ENCODE data around the gene IKBKG.
A peak's percentile ranks its signal among the peaks of the same experiment; 100 is the strongest.

The IKBKG gene

DNA sequence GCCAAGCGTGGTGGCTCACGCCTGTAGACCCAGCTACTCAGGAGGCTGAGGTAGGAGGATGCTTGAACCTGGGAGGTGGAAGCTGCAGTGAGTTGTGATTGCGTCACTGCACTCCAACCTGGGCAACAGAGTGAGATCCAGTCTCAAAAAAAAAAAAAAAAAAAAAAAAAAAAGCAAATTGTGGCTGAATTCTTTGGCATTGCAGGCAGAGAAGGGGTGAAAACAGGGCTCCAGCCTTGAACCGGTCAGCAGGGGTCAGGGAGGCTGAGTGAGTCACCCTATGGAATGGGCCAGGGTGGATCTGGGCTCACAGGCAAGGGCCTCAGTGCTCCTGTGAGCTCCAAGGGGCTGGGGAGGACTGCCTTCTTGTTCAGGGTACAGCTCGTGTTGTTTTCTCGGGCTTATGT, 18.2 kb upstream of the IKBKG start:
- CTCF ChIA-PET = no interaction called here
- H3K4me3 ChIP-seq (ENCODE audit: low read depth, low read length) = no peak overlapping the region

DNA sequence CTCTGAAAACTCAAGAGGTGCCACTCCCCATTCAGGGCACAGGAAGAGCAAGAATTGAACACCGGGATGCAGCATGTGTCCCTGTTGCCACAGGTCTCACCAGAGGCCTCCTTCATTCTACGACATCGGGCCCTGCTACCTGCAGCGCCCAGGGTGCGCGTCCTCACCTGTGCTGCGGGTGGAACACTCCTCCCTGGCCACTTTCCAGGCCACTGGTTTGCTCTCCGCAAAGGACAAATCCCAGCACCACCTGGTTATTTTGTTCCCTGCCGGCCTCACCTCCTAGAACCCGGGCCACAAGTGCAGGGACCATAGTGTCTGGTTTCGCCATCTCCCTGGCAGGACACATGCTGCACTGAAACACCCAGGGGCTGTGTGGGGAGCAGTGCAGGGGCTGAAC, 17.1 kb upstream of the IKBKG start:
- ChIA-PET POLR2A (interaction anchor here (1.3 kb wide), 1 partner anchor 133 kb away, joined by 3 read pairs; no protein-coding TSS in a partner anchor), CTCF (interaction anchor here (0.6 kb wide), 1 partner anchor 236 kb away, joined by 4 read pairs; the partner anchor contains the start of gene TEX28)
- Histone ChIP-seq H3K27ac (ENCODE audit: extremely low read depth, low read depth, low read length) (no peak overlapping the region), H3K36me3 (ENCODE audit: control insufficient read depth in 2 of 2, insufficient read depth in 1 of 2, low read length in 2 of 2) (peaks cover 0 to 42% of the 10 kb centered on the region in 2 experiments; a peak in 1 of 3 replicates), H3K4me3 (ENCODE audit: low read depth, low read length) (no peak overlapping the region), H3K4me1 (ENCODE audit: control insufficient read depth, insufficient read depth, low read length) (0 out of 2 replicates have a peak, but pooled peaks cover 2% of the 10 kb centered on the region), H3K9me3 (ENCODE audit: control insufficient read depth, insufficient read depth, low read depth, low read length) (no peaks in the 10 kb centered on the region)
- TF ChIP-seq ZNF623 (tag by site-specific recombination; IDR thresholded peaks at IDR 0.05) (no peak), ZNF10 (tag by site-specific recombination; IDR thresholded peaks at IDR 0.05) (no peak), ZNF473 (tag by site-specific recombination; IDR thresholded peaks at IDR 0.05) (no peak), GLI2 (tag by site-specific recombination; IDR thresholded peaks at IDR 0.05; ENCODE audit: borderline replicate concordance, low read depth) (no peak), ZBTB7A (tag by site-specific recombination; IDR thresholded peaks at IDR 0.05; ENCODE audit: low read depth) (no peak), OVOL3 (tag by site-specific recombination; IDR thresholded peaks at IDR 0.05) (no peak), KLF1 (tag by site-specific recombination; IDR thresholded peaks at IDR 0.05) (no peak), ZNF626 (tag by site-specific recombination; IDR thresholded peaks at IDR 0.05) (no peak), ZNF211 (tag by site-specific recombination; IDR thresholded peaks at IDR 0.05; ENCODE audit: low read depth) (no peak), GFI1B (tag by site-specific recombination; IDR thresholded peaks at IDR 0.05) (no peak), ZFHX2 (tag by site-specific recombination; conservative IDR thresholded peaks at IDR 0.05) (no peak), ZFP41 (tag by site-specific recombination; IDR thresholded peaks at IDR 0.05; ENCODE audit: borderline replicate concordance) (no peak), ZNF311 (tag by site-specific recombination; IDR thresholded peaks at IDR 0.05; ENCODE audit: borderline replicate concordance) (no peak), ZBTB20 (tag by site-specific recombination; IDR thresholded peaks at IDR 0.05) (no peak), HOXA7 (CRISPR knock-in tag; IDR thresholded peaks at IDR 0.05; ENCODE audit: borderline replicate concordance) (no peak), ZNF658 (tag by site-specific recombination; IDR thresholded peaks at IDR 0.05) (no peak)
- TF ChIP-seq, protein P1, sequence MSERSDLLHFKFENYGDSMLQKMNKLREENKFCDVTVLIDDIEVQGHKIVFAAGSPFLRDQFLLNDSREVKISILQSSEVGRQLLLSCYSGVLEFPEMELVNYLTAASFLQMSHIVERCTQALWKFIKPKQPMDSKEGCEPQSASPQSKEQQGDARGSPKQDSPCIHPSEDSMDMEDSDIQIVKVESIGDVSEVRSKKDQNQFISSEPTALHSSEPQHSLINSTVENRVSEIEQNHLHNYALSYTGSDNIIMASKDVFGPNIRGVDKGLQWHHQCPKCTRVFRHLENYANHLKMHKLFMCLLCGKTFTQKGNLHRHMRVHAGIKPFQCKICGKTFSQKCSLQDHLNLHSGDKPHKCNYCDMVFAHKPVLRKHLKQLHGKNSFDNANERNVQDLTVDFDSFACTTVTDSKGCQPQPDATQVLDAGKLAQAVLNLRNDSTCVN (tag by site-specific recombination; optimal IDR thresholded peaks at IDR 0.05) = no peak
- TF ChIP-seq, protein P2, sequence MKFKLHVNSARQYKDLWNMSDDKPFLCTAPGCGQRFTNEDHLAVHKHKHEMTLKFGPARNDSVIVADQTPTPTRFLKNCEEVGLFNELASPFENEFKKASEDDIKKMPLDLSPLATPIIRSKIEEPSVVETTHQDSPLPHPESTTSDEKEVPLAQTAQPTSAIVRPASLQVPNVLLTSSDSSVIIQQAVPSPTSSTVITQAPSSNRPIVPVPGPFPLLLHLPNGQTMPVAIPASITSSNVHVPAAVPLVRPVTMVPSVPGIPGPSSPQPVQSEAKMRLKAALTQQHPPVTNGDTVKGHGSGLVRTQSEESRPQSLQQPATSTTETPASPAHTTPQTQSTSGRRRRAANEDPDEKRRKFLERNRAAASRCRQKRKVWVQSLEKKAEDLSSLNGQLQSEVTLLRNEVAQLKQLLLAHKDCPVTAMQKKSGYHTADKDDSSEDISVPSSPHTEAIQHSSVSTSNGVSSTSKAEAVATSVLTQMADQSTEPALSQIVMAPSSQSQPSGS (tag by site-specific recombination; IDR thresholded peaks at IDR 0.05; ENCODE audit: low read depth) = no peak
- TF ChIP-seq, protein P3, sequence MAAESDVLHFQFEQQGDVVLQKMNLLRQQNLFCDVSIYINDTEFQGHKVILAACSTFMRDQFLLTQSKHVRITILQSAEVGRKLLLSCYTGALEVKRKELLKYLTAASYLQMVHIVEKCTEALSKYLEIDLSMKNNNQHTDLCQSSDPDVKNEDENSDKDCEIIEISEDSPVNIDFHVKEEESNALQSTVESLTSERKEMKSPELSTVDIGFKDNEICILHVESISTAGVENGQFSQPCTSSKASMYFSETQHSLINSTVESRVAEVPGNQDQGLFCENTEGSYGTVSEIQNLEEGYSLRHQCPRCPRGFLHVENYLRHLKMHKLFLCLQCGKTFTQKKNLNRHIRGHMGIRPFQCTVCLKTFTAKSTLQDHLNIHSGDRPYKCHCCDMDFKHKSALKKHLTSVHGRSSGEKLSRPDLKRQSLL (tag by site-specific recombination; IDR thresholded peaks at IDR 0.05) = no peak
- TF ChIP-seq, protein P4, sequence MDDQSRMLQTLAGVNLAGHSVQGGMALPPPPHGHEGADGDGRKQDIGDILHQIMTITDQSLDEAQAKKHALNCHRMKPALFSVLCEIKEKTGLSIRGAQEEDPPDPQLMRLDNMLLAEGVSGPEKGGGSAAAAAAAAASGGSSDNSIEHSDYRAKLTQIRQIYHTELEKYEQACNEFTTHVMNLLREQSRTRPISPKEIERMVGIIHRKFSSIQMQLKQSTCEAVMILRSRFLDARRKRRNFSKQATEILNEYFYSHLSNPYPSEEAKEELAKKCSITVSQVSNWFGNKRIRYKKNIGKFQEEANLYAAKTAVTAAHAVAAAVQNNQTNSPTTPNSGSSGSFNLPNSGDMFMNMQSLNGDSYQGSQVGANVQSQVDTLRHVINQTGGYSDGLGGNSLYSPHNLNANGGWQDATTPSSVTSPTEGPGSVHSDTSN (CRISPR knock-in tag; IDR thresholded peaks at IDR 0.05) = no peak

More for the DNA sequence above, 18.2 kb upstream of the IKBKG start:
- TF ChIP-seq ZNF433 (tag by site-specific recombination; IDR thresholded peaks at IDR 0.05; ENCODE audit: low read depth) = no peak
- TF ChIP-seq, protein P5, sequence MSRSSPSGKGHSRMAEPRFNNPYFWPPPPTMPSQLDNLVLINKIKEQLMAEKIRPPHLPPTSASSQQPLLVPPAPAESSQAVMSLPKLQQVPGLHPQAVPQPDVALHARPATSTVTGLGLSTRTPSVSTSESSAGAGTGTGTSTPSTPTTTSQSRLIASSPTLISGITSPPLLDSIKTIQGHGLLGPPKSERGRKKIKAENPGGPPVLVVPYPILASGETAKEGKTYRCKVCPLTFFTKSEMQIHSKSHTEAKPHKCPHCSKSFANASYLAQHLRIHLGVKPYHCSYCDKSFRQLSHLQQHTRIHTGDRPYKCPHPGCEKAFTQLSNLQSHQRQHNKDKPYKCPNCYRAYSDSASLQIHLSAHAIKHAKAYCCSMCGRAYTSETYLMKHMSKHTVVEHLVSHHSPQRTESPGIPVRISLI (tag by site-specific recombination; IDR thresholded peaks at IDR 0.05) = peak; percentile 80
- Histone ChIP-seq H3K4me1 (ENCODE audit: control insufficient read depth, insufficient read depth, low read length) (0 out of 2 replicates have a peak, but pooled peaks cover 2% of the 10 kb centered on the region), H3K36me3 (ENCODE audit: control insufficient read depth in 2 of 2, insufficient read depth in 1 of 2, low read length in 2 of 2) (peaks cover 0 to 33% of the 10 kb centered on the region in 2 experiments; a peak in 1 of 3 replicates), H3K9me3 (ENCODE audit: control insufficient read depth, insufficient read depth, low read depth, low read length) (no peaks in the 10 kb centered on the region), H3K27ac (ENCODE audit: extremely low read depth, low read depth, low read length) (no peak overlapping the region)
- POLR2A ChIA-PET = interaction anchor here (0.5 to 1.2 kb wide), 4 partner anchors 10 to 101 kb away, joined by 3 to 5 read pairs (median 4); partner anchors contain the start of gene SLC10A3
